ENCODE data around the gene CDR2L. TPM values are rescaled to one million over a fixed set of nuclear protein-coding genes. Genes with fewer than 3 reads are reported as not detected.

Gene CDR2L
- total RNA-seq, 2 experiments from 2014 or later = 1.1 to 1.3 TPM

DNA sequence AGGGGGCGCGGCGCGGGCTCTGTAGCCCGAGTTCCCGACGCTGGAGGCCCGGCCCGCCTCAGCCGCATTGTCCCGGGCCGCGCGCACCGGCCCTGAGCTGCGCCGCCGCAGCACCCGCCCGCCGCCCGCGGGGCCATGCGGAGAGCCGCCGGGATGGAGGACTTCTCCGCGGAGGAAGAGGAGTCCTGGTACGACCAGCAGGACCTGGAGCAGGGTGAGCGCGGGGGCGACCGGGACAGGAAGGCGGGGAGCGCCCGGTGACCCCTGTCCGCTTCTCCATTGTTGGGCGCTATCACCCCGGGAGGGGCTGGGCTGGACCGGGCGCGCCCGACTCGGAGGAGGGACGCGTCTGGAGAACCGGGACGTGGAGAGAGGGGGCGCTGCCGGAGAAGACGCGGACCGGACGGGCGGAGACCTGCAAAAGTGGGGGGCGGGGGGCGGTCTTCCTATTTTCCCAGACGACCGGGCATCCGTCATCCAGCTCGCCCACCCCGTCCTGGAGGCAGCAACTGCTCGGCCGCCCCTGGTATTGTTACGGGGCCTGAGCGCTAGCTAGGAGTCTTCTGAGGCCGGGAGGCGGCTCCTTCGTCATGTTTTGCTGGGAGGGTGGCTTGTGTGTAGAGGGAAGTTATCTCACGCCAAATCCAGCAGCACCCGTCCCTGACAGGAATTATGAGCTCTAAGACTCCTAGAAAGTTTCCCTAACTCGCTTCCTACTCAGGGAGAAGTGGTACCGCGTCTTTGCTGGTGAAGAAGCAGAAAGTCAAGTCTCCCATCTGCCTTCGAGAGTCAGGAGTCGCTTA is 678 bp downstream of the CDR2L start:
- CTCF ChIA-PET = interaction anchor here (0.8 to 4.1 kb wide), 12 partner anchors 8 to 283 kb away, joined by 3 to 39 read pairs (median 4); partner anchors contain the start of genes HID1, MIF4GD and MRPL58
- DNase-seq = peak; percentile 38
- H3K36me3 Mint-ChIP-seq = no peaks in the 10 kb centered on the region
- POLR2A ChIA-PET = interaction anchor here (0.6 to 2.0 kb wide), 5 partner anchors 11 to 418 kb away, joined by 3 to 7 read pairs (median 4); partner anchors contain the start of genes GRB2 and MRPL58
- intact Hi-C loops (cut with micrococcal nuclease) = no loop called here
- peaks cover 6% of the 10 kb centered on the region for H3K4me1 Mint-ChIP-seq (ENCODE audit: low read depth)
- peak overlapping the region; percentile 66 for H3K4me3 Mint-ChIP-seq
- no peak overlapping the region for H3K27ac Mint-ChIP-seq
- peaks cover 4% of the 10 kb centered on the region for H3K27me3 Mint-ChIP-seq
- no peaks in the 10 kb centered on the region for H3K9me3 Mint-ChIP-seq

DNA sequence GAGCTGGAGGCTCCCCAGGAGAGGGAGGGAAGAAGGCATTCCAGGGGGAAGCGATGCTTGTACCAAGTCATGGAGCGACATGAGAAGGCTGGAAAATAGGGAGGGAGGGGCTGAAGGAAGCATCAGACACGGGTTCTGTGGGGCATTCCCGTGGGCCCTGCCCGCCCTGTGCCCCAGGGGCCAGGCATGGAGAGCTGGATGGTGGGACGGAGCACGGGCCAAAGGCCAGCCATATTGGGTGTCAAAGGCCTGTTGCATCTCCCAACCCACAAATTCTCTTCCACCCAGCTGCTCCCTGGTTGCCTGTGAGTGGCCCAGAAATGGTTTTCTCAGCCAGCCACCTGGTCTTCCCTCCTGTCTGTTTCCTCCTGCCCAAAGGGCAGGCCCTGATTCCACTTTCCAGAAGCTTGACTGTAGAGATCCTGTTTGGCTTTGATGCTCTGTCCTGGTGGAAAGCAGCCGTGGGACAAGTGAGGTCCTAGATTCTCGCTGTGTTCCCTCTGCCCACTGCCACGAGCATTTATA is 3.2 kb downstream of the CDR2L start:
- ChIA-PET CTCF (interaction anchor here (1.1 to 4.1 kb wide), 3 partner anchors 29 to 210 kb away, joined by 3 to 39 read pairs (median 5); no protein-coding TSS in a partner anchor), POLR2A (no interaction called here)
- intact Hi-C loops (cut with micrococcal nuclease) = no loop called here
- Mint-ChIP-seq H3K27ac (no peak overlapping the region), H3K9me3 (no peaks in the 10 kb centered on the region), H3K4me3 (no peak overlapping the region), H3K27me3 (peaks cover 3% of the 10 kb centered on the region), H3K4me1 (ENCODE audit: low read depth) (peaks cover 6% of the 10 kb centered on the region), H3K36me3 (no peaks in the 10 kb centered on the region)
- no peak for DNase-seq

DNA sequence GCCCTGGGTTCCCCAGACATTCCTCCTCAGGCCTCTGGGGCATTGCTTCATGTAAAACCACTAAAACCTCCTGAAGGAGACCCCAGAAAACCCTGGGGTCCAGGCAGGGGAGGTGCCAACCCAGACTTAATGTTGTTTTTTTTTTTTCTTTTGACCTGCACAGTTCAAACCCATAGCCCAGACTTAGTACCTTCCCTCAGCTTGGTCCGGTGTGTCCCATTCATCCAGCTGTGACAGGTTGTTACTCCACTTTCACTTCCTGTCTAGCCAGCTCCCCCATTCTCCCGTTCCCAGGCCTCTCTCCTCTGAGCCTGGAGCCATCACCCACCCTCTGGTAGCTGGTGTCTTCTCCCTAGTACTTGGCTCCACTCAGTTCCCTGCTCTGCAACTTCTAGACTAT is 4.8 kb downstream of the CDR2L start:
- H3K4me1 Mint-ChIP-seq (ENCODE audit: low read depth) = peaks cover 1% of the 10 kb centered on the region
- no peak overlapping the region for H3K27ac Mint-ChIP-seq
- no peak overlapping the region for H3K4me3 Mint-ChIP-seq
- H3K36me3 Mint-ChIP-seq = no peaks in the 10 kb centered on the region
- CTCF ChIA-PET = interaction anchor here (1.2 kb wide), 1 partner anchor 30 kb away, joined by 3 read pairs; no protein-coding TSS in a partner anchor
- POLR2A ChIA-PET = no interaction called here
- intact Hi-C loops (cut with micrococcal nuclease) = no loop called here
- H3K9me3 Mint-ChIP-seq = no peaks in the 10 kb centered on the region
- DNase-seq = no peak
- H3K27me3 Mint-ChIP-seq = peaks cover 3% of the 10 kb centered on the region

DNA sequence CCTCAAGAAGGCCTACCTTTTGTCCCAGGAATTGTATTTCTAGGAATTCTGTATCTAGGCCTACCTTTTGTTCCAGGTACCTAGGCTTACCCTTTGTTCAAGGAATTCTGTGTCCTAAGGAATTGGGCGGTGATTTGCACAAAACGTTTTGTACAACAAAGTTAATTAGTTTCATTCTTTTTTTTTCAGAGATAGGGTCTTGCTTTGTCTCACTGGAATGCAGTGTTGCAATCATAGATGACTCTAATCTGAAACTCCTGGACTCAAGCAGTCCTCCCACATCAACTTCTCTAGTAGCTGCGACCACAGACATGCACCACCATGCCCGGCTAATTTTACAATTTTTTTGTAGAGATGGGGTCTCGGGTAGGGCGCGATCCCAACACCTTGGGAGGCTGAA is 7.0 kb downstream of the CDR2L start:
- no peak overlapping the region for H3K4me3 Mint-ChIP-seq
- intact Hi-C loops (cut with micrococcal nuclease) = no loop called here
- H3K9me3 Mint-ChIP-seq = no peaks in the 10 kb centered on the region
- no peaks in the 10 kb centered on the region for H3K27me3 Mint-ChIP-seq
- DNase-seq = no peak
- ChIA-PET CTCF (interaction anchor here (0.8 to 1.2 kb wide), 2 partner anchors 17 to 132 kb away, joined by 3 read pairs; no protein-coding TSS in a partner anchor), POLR2A (interaction anchor here (0.5 kb wide), 1 partner anchor 205 kb away, joined by 5 read pairs; no protein-coding TSS in a partner anchor)
- no peaks in the 10 kb centered on the region for H3K36me3 Mint-ChIP-seq
- peaks cover 2% of the 10 kb centered on the region for H3K4me1 Mint-ChIP-seq (ENCODE audit: low read depth)
- no peak overlapping the region for H3K27ac Mint-ChIP-seq

DNA sequence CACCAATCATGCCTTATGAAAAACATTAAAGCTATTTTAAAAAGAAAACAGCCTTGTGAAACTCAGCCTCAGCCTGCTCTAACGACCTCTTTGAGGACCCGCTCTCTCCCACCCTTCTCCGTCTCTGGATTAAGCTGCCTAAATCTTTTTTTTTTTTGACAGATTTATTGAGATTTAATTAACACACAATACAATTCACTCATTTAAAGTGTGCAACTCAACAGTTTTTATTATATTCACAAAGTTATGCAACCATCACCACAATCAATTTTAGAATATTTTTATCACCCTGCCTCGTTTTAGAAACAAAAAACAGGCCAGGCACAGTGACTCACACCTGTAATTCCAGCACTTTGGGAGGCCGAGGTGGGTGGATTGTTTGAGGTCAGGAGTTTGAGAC is 8.4 kb downstream of the CDR2L start:
- intact Hi-C loops (cut with micrococcal nuclease) = no loop called here
- no peaks in the 10 kb centered on the region for H3K36me3 Mint-ChIP-seq
- no peaks in the 10 kb centered on the region for H3K9me3 Mint-ChIP-seq
- no peak overlapping the region for H3K4me3 Mint-ChIP-seq
- peaks cover 2% of the 10 kb centered on the region for H3K4me1 Mint-ChIP-seq (ENCODE audit: low read depth)
- ChIA-PET CTCF (no interaction called here), POLR2A (no interaction called here)
- no peak overlapping the region for H3K27ac Mint-ChIP-seq
- no peak for DNase-seq
- H3K27me3 Mint-ChIP-seq = no peaks in the 10 kb centered on the region

DNA sequence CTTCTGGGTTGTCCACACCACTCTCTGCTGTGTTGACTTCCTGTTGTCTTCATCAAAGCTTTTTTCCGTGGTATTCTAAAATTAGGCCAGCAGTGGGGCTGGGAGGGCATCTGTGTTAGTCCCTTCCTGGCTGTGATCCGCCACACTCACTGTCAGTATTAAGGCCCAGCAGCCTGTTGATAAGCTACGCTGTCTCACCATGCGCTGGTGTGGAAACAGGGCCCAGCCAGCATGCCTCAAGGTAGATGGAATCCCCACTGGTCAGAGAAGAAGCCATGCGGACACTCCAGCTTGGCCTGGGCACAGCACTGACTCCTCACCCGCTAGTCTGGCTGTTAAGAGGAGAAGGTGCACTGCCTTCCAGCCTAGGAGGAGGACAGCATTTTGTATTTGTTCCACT is 11.4 kb downstream of the CDR2L start:
- DNase-seq = no peak
- CTCF ChIA-PET = interaction anchor here (1.0 to 2.0 kb wide), 3 partner anchors 12 to 41 kb away, joined by 3 to 6 read pairs (median 4); partner anchors contain the start of gene CDR2L
- Mint-ChIP-seq H3K4me3 (no peak overlapping the region), H3K36me3 (no peaks in the 10 kb centered on the region), H3K4me1 (ENCODE audit: low read depth) (peaks cover 2% of the 10 kb centered on the region), H3K27me3 (no peaks in the 10 kb centered on the region), H3K27ac (no peak overlapping the region), H3K9me3 (no peaks in the 10 kb centered on the region)
- POLR2A ChIA-PET = interaction anchor here (0.6 to 1.0 kb wide), 3 partner anchors 25 to 1081 kb away, joined by 3 to 4 read pairs (median 3); partner anchors contain the start of gene SMIM5
- intact Hi-C loops (cut with micrococcal nuclease) = no loop called here

DNA sequence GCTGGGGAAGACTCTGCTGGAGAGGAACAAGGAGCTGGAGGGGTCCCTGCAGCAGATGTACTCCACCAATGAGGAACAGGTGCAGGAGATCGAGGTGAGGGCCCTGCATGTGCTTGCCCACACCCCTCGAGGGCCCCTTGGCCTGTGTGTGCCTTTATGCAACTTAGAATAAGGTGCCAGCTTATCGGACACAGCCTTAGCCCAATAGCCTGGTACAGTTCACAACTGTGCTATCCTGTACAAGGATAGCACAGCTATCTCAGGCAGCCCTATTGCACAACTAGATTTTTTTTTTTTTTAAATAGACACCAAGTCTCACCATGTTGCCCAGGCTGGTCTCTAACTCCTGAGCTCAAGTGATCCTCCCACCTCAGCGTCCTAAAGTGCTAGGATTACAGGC is 12.1 kb downstream of the CDR2L start:
- POLR2A ChIA-PET = interaction anchor here (0.6 to 1.0 kb wide), 2 partner anchors 11 to 26 kb away, joined by 3 to 4 read pairs; no protein-coding TSS in a partner anchor
- intact Hi-C loops (cut with micrococcal nuclease) = no loop called here
- Mint-ChIP-seq H3K27ac (no peak overlapping the region), H3K4me3 (no peak overlapping the region), H3K36me3 (no peaks in the 10 kb centered on the region), H3K27me3 (no peaks in the 10 kb centered on the region), H3K9me3 (no peaks in the 10 kb centered on the region), H3K4me1 (ENCODE audit: low read depth) (peaks cover 2% of the 10 kb centered on the region)
- DNase-seq = no peak
- CTCF ChIA-PET = interaction anchor here (0.6 to 2.0 kb wide), 3 partner anchors 39 to 108 kb away, joined by 3 to 6 read pairs (median 4); no protein-coding TSS in a partner anchor

DNA sequence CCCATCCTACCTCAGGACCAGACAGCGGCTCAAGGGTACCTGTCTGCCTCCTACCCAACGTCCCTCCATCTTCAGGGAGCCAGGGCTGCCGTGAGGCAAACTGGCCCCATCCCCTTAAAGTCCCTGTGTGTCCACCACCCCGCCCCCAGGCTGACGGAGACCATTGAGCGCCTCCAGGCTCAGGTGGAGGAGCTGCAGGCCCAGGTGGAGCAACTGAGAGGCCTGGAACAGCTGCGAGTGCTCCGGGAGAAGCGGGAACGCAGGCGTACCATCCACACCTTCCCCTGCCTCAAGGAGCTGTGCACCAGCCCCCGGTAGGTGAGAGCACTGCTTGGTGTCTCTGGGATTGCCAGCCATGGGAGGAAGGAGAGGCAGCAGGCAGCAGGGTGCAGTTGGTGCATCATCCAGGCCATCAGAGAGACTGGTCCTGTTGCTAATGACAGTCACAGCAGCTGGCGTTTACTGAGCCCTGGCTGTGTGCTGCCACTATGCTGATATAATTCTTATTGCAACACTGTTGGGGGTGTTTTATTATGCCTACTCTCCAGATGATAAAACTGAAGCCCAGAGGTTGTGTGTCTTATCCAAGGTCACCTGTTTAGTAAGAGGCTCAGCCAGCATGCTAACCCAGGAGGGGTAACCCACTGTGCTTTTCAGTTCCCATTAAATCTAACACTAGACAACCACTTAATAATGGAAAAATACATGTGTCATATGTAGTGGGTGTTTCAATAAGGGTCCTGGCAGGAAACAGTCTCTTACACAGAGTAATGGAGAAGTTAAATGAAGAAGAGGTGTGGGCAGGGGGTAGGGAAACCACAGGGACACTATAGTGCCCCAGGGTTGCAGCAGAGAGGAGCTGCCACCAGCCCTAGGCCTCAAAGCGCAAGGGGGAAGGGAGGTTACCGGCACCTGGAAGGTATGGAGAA is 14.7 kb downstream of the CDR2L start:
- Mint-ChIP-seq H3K27ac (no peak overlapping the region), H3K27me3 (no peaks in the 10 kb centered on the region), H3K4me1 (ENCODE audit: low read depth) (peaks cover 2% of the 10 kb centered on the region), H3K4me3 (no peak overlapping the region), H3K9me3 (no peaks in the 10 kb centered on the region), H3K36me3 (no peaks in the 10 kb centered on the region)
- ChIA-PET CTCF (interaction anchor here (0.7 kb wide), 1 partner anchor 11 kb away, joined by 3 read pairs; the partner anchor contains the start of gene MRPL58), POLR2A (no interaction called here)
- intact Hi-C loops (cut with micrococcal nuclease) = no loop called here
- no peak for DNase-seq

DNA sequence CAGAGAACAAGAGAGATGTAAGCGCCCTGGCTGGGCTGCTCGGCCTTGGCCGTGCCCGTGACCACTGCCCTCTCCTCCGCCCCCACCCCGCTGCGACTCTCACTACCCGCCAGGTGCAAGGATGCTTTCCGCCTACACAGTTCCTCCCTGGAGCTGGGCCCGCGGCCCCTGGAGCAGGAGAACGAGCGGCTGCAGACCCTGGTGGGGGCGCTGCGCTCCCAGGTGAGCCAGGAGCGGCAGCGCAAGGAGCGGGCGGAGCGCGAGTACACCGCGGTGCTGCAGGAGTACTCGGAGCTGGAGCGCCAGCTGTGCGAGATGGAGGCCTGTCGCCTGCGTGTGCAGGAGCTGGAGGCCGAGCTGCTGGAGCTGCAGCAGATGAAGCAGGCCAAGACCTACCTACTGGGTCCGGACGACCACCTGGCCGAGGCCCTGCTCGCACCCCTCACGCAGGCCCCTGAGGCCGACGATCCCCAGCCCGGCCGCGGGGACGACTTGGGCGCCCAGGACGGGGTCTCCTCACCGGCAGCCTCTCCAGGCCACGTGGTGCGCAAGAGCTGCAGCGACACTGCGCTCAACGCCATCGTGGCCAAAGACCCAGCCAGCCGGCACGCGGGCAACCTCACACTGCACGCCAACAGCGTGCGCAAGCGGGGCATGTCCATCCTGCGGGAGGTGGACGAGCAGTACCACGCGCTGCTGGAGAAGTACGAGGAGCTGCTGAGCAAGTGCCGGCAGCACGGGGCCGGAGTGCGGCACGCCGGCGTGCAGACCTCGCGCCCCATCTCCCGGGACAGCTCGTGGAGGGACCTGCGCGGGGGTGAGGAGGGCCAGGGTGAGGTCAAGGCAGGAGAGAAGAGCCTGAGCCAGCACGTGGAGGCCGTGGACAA is 15.9 kb downstream of the CDR2L start:
- DNase-seq = no peak
- Mint-ChIP-seq H3K36me3 (no peaks in the 10 kb centered on the region), H3K9me3 (no peaks in the 10 kb centered on the region), H3K27ac (no peak overlapping the region), H3K4me1 (ENCODE audit: low read depth) (peaks cover 1% of the 10 kb centered on the region), H3K4me3 (no peak overlapping the region), H3K27me3 (no peaks in the 10 kb centered on the region)
- CTCF ChIA-PET = no interaction called here
- POLR2A ChIA-PET = interaction anchor here (0.5 to 1.1 kb wide), 2 partner anchors 8 to 10 kb away, joined by 3 to 6 read pairs; partner anchors contain the start of gene MRPL58
- intact Hi-C loops (cut with micrococcal nuclease) = no loop called here

DNA sequence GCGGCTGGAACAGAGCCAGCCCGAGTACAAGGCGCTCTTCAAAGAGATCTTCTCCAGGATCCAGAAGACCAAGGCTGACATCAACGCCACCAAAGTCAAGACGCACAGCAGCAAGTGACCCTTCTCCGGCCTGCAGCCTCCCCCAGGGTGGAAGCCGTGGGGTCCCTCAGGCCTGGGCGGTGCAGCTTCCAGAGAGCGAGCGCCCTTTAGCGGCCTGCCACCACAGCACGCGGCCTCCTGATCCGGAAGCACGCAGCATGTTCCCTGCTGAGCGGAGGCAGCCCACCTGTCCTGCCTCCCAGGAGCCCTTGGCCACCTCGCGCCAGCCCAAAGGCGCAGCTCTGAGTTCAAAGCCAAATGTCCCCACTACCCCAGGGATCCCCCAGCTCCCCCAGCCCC is 16.5 kb downstream of the CDR2L start:
- intact Hi-C loops (cut with micrococcal nuclease) = no loop called here
- no peaks in the 10 kb centered on the region for H3K4me1 Mint-ChIP-seq (ENCODE audit: low read depth)
- no peak overlapping the region for H3K4me3 Mint-ChIP-seq
- no peak for DNase-seq
- H3K27ac Mint-ChIP-seq = no peak overlapping the region
- no peaks in the 10 kb centered on the region for H3K27me3 Mint-ChIP-seq
- ChIA-PET CTCF (no interaction called here), POLR2A (interaction anchor here (1.1 kb wide), 1 partner anchor 9 kb away, joined by 6 read pairs; the partner anchor contains the start of gene MRPL58)
- no peaks in the 10 kb centered on the region for H3K9me3 Mint-ChIP-seq
- H3K36me3 Mint-ChIP-seq = no peaks in the 10 kb centered on the region

DNA sequence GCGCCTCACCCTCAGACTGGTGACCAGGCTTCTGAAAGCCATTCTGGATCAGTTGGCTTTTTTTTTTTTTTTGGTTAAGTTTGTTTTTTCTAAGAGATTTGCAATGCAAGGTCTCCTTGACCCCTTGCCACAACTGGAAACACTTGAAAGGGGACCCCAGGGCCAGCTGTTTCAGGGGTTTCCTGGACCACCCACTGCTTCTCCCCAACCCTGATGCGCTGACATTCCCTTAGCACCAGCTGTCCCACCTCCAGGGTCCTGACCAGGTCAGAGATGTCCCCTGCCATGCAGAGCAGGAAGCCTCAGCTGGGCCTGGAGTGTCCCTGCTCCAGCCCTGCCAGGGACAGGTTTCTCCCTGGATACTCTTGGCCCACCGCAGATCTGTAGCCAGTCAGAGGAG is 16.9 kb downstream of the CDR2L start:
- intact Hi-C loops (cut with micrococcal nuclease) = no loop called here
- H3K4me3 Mint-ChIP-seq = no peak overlapping the region
- H3K27me3 Mint-ChIP-seq = no peaks in the 10 kb centered on the region
- DNase-seq = no peak
- ChIA-PET CTCF (interaction anchor here (4.1 kb wide), 1 partner anchor 43 kb away, joined by 24 read pairs; no protein-coding TSS in a partner anchor), POLR2A (interaction anchor here (1.1 kb wide), 1 partner anchor 9 kb away, joined by 6 read pairs; the partner anchor contains the start of gene MRPL58)
- H3K9me3 Mint-ChIP-seq = no peaks in the 10 kb centered on the region
- H3K4me1 Mint-ChIP-seq (ENCODE audit: low read depth) = no peaks in the 10 kb centered on the region
- H3K36me3 Mint-ChIP-seq = no peaks in the 10 kb centered on the region
- H3K27ac Mint-ChIP-seq = no peak overlapping the region

All from activated CD4-positive, alpha-beta memory T cell treated with anti-CD3 and anti-CD28 coated beads for 36 hours (primary cell).